ENCODE results near the gene RAB3A.
A peak's percentile ranks its signal among the peaks of the same experiment; 100 is the strongest.
"Not testable (repeated sequence)": the region's sequence is repeated elsewhere in the genome, so short reads cannot be mapped to it uniquely, and the experiment has no call there.

The RAB3A gene

GRCh38 chr19:18223860-18224524 lies 20.1 kb upstream of the RAB3A start:
- peak; percentile 53 for DNase-seq

DNA sequence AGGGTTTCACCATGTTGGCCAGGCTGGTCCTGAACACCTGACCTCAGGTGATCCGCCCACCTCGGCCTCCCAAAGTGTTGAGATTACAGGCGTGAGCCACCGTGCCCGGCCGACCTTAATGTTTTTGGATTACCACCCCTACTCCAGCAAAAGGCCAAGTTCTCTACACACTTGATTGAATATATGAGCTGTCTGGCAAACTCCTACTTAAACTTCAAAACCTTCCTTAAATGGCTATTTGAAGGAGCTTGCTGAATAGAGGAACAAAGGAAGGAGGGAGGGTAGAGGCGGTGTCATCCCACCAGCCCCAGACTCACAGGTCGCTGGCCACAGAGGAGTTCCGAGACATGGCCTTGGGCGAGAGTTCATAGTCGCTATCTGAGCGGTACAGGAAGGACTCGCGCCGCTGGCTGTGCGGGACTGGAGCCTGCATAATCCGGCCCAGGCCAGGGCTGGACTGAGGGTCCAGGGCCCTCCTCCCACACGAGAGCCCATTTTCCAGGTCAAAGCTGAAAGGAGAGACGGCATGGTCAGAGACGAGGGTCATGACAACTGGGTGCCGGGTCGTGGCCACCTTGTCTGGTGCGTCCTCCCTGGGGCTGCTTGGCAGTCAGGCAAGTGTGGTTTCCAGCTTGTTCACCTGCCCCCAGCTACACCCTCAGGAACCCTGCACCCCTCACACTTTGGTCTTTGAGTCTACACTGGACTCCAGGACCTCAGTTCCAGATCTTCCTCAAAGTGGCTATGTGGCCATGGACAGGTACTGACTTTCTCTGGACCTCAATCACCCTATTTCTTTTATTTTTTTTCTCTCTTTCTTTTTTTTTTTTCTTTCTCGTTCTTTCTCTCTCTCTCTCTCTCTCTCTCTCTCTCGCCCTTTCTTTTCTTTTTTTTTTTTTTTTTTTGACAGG lies 18.2 kb upstream of the RAB3A start:
- DNase-seq = no peak

GRCh38 chr19:18220632-18221275 lies 16.9 kb upstream of the RAB3A start:
- no peak for DNase-seq

DNA sequence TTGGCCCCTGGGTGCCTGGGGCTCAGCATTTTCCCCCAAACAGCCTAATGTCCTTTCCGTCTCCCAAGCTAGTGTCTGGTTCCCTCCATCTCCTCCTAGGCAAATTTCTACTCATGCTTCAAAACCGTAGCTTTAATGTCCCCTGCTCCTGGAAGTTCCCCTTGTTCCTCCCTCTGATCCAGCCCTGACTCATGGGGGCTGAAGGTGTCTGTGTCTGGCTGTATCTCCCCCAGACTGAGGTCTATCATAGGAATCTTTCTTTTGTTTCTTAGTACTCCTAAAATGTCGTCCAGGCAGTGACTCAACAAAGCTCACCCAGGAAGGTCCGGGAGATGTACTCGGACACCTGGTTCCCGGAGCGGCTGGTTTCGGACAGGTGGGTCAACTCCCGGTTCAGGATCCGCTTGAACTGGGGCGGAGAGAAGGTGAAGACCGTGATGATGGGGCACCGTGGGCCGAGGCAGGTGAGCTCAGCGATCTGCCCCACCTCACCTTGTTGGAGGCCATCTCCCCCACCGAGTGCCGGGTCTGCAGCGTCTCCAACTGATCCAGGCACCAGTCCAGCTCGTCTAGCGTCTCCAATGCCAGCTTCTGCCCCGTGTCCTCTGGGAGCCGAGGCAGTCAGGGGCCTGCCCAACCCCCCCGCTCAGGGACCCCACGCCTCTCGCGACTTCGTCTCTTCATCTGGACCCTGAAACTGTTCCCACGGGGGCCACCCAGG lies 16.2 kb upstream of the RAB3A start:
- DNase-seq = no peak

GRCh38 chr19:18218600-18218999 lies 14.8 kb upstream of the RAB3A start:
- no peak for DNase-seq

- DNase-seq = no peak
These were observed 14.3 kb upstream of the RAB3A start for GRCh38 chr19:18218159-18218558.

- no peak for DNase-seq
These were observed 12.9 kb upstream of the RAB3A start for GRCh38 chr19:18216789-18217188.

DNA sequence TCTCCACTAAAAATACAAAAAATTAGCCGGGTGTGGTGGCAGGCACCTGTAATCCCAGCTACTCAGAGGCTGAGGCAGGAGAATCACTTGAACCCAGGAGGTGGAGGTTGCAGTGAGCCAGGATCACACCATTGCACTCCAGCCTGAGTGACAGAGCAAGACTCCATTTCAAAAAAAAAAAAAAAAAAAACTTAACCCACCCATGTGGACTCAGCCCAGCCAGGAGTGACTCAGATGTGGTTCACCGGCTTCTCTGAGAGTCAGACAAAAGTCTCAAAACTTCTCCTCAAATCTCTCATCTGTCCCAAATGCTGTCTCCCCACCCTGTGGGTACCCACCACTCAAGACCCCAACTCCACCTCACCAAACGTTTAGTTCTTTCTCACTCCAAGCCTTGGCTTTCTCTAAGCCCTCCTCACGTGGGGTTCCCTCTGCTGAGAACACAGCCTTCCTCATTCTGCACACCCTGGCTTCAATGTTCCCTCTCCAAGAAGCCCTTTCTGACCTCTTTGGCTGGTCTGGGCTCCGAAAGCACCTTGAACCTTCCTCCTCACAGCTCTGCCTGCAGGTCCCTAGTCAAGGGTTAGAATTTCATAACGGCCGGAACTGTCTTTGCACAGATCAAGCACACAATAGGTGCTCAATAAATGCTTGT lies 11.1 kb upstream of the RAB3A start:
- no peak for DNase-seq

DNA sequence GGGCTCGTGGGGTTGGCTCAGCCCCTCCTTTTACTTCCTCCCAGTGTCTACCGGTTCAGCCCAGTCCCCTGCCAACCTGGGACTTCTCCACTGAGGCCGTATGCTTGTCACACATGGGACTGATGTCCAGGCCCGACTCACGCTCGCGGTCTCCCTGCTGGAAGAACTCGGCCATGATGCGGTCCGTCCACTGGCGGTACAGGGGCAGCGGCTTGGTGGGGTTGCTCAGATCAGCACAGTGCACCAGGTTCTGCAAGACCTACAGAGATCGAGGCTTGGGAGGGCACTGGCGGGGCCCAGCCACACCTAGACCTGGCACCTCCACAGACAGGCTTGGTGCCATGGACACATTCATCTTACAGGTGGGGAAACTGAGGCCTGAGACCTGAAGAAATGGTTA lies 7.8 kb upstream of the RAB3A start:
- DNase-seq = no peak

DNA sequence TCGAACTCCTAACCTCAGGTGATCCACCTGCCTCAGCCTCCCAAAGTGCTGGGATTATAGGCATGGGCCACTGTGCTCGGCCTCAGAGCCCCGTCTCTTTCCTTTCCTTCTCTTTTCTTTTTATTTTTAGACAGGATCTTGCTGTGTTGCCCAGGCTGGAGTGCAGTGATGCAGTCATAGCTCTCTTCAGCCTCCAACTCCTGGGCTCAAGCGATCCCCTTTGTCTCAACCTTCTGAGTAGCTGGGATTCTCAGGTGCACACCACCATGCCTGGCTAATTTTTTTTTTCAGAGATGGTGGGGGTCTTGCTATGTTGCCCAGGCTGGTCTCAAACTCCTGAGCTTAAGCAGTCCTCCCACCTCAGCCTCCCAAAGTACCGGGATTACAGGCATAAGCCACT lies 6.1 kb upstream of the RAB3A start:
- not testable (repeated sequence) for DNase-seq

- DNase-seq = no peak
These were observed 4.5 kb upstream of the RAB3A start for GRCh38 chr19:18208098-18208951.

GRCh38 chr19:18206018-18206417 lies 2.2 kb upstream of the RAB3A start:
- no peak for DNase-seq

DNA sequence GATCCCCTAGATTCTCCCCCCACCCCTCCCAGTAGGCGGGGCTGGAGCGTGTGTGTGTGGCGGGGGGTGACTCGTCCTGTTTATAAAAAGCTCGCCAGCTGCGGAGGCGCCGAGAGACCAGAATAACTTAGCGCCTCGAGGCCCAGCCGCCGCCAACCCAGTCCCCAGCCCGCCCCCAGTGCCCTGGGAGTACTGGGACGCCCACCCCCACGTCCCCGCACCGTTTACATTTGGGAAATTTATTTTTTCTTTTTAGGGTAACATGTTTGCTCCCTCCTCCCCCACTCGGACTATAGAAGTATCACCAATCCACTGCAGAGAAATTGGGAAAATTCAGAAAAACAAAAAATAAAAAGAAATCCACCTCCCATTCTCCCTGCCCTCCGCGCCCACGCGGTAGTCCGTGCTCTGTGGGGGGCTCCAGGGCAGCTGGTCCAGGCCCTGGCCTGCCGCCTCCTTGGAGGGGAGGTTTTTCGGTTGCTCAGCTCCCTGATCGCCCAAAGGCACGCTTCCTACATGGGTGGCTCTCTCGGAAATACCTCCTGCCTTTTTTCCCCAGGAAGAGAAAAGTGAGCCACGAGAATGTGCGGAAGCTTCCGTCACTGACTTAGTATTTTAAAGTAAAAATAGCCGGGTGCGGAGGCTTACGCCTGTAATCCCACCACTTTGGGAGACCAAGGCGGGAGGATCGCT lies 1.5 kb upstream of the RAB3A start:
- peak; percentile 84 for DNase-seq

- peak; percentile 86 for DNase-seq
These were observed 755 bp upstream of the RAB3A start for GRCh38 chr19:18204394-18205199.

- DNase-seq = no peak
These were observed 407 bp downstream of the RAB3A start for GRCh38 chr19:18203408-18203862.

DNA sequence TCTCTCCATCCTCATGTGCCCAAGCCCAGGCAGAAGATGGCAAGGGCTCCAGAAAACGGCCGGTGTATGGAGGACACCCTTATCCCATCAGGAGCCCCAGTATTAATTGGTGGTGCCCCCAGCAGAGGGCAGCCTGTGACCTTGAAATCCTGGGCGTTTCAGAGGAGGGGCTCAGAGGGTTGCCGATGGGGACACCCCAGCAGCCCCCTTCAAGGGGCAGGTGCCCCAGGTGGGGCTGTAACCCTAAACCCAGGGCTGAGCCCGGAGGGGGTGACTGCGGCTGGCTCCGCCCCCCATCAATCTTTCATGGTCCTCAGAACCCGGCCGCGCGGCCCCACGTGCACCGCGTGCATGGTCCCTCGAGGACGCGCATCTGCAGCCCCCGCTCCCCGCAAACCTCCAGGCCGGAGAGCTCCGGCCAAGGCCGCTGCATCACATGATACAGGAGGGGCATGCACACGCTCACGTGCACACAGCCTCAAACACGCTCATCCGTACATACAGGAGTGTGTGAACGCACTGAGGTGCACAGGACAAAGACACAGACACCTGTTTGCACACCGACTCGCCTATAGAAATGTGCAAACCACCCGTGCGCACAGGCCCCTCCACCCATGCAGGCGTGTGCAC lies 949 bp downstream of the RAB3A start:
- no peak for DNase-seq

DNA sequence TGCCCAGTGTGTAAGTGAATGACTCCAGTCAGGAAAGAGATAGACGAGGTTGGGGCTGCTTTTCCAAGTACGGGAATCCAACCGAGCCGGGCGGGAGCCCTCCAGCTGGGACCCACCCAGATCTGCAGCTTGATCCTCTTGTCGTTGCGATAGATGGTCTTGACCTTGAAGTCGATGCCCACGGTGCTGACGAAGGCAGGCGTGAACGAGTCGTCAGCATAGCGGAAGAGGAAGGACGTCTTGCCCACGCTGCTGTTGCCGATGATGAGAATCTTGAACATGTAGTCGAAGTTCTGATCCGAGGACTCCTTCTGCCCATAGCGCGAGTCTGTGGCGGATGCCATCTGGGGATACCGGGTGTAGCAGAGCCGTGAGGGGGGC lies 1.5 kb downstream of the RAB3A start:
- no peak for DNase-seq

DNA sequence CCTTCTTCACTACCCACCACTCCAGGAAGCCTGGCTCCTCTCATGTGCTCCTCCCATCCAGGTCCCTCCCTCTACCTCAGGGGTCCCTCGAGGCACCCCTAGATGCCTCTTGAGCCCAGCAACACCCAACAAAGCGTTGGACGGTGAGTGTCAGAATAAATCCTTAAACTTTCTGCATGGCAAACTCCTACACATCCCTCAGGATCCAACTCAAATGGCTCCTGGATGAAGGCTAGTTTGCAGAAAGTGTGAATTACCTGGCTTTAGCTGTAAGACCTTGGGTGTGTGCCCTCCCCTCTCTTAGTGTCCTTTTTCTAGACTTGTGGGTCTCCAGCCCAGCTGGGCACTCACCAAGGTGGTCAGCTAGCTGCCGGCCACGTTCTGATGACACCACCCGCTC lies 5.5 kb downstream of the RAB3A start:
- no peak for DNase-seq

DNA sequence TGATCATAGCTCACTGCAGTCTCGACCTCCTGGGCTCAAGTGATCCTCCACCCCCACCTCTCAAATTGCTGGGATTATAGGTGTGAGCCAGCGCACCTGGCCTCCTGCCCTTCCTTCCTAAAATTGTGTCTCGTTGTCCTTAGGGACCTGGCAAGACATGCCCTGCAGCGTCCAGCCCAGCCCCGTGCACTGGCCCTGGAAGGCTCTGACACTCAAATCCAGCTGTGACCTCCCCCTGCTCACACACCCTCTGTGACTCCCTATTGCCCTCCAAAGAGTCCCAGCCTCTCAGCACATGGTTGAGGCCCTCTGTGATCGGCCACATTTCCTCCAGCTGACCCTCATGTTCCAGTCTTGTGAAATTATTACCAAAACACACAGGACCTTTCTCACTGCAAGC lies 5.9 kb downstream of the RAB3A start:
- DNase-seq = no peak

GRCh38 chr19:18197306-18197705 lies 6.5 kb downstream of the RAB3A start:
- DNase-seq = no peak

All from right hindlimb (tissue), 1 donor.